ENCODE data around the gene PAK5.

Gene PAK5

DNA sequence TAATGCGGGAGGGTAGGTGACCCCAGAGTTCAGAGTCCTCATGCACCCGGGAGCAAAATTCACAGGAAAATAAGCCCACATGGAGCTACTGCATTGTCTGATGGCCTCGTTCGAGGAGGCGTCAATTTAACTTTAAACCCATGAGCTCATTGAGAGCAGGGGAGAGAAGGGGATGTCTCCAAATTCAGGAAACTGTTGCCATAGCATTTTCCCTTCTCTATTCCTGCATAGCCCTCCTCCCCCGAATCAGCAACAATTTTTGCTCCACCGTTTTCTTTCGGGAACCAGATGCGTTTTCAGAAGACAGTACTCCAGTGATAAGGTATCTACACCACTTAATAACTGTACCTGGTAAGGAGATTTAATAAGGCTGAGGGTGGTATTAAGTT, 324.8 kb downstream of the PAK5 start:
- DNase-seq (ENCODE audit: low read depth): no peak
- H3K4me3 ChIP-seq (ENCODE audit: low read depth, low read length): no peak overlapping the region
- TF ChIP-seq CTCF (IDR thresholded peaks at IDR 0.05; ENCODE audit: insufficient read depth, low read depth, low read length, missing control alignments): no peak

DNA sequence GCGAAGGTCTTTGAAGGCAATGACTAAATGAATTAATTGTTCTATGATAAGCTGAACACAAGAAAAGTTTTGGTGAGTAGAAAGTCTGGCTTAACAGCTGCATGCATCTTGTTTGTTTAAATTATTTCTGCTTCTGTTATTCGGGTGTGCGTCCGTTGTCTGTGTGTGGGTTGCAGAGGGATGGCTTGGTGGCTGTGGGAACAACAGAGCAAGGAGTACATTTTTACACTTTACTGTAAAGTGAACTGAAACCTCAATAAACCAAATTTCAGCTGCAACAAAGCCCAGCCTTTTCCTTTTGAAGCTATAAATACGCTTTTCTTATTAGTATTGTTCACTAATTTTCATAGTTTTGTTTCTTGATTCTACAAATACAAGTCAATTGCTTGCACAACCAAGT, 328.0 kb downstream of the PAK5 start:
- TF ChIP-seq CTCF (IDR thresholded peaks at IDR 0.05; ENCODE audit: insufficient read depth, low read depth, low read length, missing control alignments): no peak
- no peak overlapping the region for H3K4me3 ChIP-seq (ENCODE audit: low read depth, low read length)
- peak; percentile 70 for DNase-seq (ENCODE audit: low read depth)

- no peak for DNase-seq (ENCODE audit: low read depth)
- no peak overlapping the region for H3K4me3 ChIP-seq (ENCODE audit: low read depth, low read length)
- no peak for TF ChIP-seq CTCF (IDR thresholded peaks at IDR 0.05; ENCODE audit: insufficient read depth, low read depth, low read length, missing control alignments)
Measured at GRCh38 chr20:9509246-9509645, 329.6 kb downstream of the PAK5 start.

- no peak for TF ChIP-seq CTCF (IDR thresholded peaks at IDR 0.05; ENCODE audit: insufficient read depth, low read depth, low read length, missing control alignments)
- DNase-seq (ENCODE audit: low read depth): no peak
- peak overlapping the region; percentile 28; the same call in 1 of the 2 replicates for H3K4me3 ChIP-seq (ENCODE audit: low read depth, low read length)
Measured at GRCh38 chr20:9508696-9509178, 330.1 kb downstream of the PAK5 start.

GRCh38 chr20:9508240-9508661, 330.6 kb downstream of the PAK5 start:
- TF ChIP-seq CTCF (IDR thresholded peaks at IDR 0.05; ENCODE audit: insufficient read depth, low read depth, low read length, missing control alignments): no peak
- H3K4me3 ChIP-seq (ENCODE audit: low read depth, low read length): peak overlapping the region; percentile 28
- no peak for DNase-seq (ENCODE audit: low read depth)

DNA sequence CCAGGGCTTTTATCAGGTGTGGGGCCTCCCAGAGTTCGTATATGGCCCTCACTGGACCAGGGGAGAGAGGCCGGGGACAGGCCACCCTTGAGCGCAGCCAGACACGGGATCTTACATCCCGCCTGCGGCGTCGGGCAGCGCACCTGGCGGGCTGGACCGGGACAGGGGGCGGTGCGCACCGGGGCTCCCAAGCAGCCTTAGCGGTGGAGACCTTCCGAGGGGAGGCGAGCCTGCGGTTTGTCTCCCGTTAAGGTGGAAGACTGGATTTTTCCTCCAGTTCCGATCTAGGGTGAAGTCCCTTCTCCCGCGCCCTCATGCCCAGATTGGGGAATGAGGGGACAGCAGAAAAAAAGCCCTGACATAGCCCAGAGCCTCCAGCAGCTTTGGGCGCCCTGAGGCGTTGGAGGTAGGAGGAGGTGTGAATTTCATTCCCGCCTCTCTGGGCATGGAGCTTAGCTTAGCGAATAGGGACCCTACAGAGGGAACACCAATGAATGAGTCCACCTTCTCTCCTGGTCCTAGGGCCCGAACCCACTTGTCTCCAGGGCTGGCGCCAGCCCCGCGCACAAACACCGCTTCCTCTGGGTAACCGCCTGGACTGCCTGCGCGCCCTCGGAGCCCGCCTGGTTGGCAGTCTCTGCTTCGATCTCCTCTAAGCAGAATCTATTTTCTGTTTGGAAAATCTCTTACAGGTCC, 331.2 kb downstream of the PAK5 start:
- H3K4me3 ChIP-seq (ENCODE audit: low read depth, low read length): peak overlapping the region; percentile 28
- no peak for TF ChIP-seq CTCF (IDR thresholded peaks at IDR 0.05; ENCODE audit: insufficient read depth, low read depth, low read length, missing control alignments)
- no peak for DNase-seq (ENCODE audit: low read depth)

DNA sequence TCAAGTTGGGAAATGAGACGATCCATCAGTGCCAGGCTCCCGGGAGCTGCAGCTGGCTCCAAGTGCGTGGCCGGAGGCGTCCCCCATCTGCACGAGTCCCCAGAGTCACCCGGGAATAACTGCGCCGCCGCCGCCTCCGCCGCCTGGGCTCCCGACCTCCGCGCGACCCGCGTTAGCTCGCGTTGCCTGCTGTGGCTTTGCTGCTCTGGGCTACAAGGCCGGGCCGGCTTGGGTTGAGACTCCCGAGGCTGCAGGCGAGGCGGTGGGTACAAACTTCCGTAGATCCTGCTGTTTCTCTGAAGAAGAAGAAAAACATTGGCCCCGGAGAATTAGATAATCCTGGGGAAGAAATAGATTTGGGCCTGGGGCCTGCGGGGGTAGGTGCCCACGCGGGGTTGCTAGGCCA, 331.9 kb downstream of the PAK5 start:
- no peak overlapping the region for H3K4me3 ChIP-seq (ENCODE audit: low read depth, low read length)
- DNase-seq (ENCODE audit: low read depth): no peak
- no peak for TF ChIP-seq CTCF (IDR thresholded peaks at IDR 0.05; ENCODE audit: insufficient read depth, low read depth, low read length, missing control alignments)
